K562 (cell line): ENCODE data around the gene TRAPPC2B. TPM values are rescaled to one million over a fixed set of nuclear protein-coding genes. Genes with fewer than 3 reads are reported as not detected.
A peak's percentile ranks its signal among the peaks of the same experiment; 100 is the strongest.

Source experiments
- ATAC-seq: fragments of 200-7000 bp; cut with Tn5 transposase; 3 replicates; pipeline ENCODE4 v1.9.1; 2020; ENCODE audit warnings: moderate library complexity
- BruUV-seq: library from RNA; stranded (reverse); fragments of 400-500 nt; replicated peaks from 2 replicates; lab custom pipeline; 2021; lab: Mats Ljungman, UMichigan
- CTCF ChIA-PET: fragments of 300-600 bp; formaldehyde crosslinking; extraction: SDS; loops from one replicate; lab custom pipeline; 2021; ENCODE audit warnings: low intra/inter-chr PET ratio; lab: Yijun Ruan, JAX
- POLR2A ChIA-PET: fragments of 300-600, 350-650 bp; sonication (Branson Sonifier 250); formaldehyde crosslinking; extraction: SDS; loops from one replicate; lab custom pipeline; 2021; ENCODE audit warnings: antibody characterized with exemption, inconsistent platforms; lab: Yijun Ruan, JAX
- DNase-seq, 4 experiments: peaks; one replicate each; pipeline versions ENCODE4 v3.0.0 to v3.0.0-alpha.2; 2011 to 2018; ENCODE audit warnings: low spot score in 3 of 4, mixed read lengths in 3 of 4; ENCODE audit errors: extremely low read depth in 1 of 4
- FAIRE-seq: peaks from 2 replicates; lab custom pipeline; 2011; peaks lifted over from hg19 to GRCh38; lab: Jason Lieb, UNC
- H2AFZ ChIP-seq: 2 replicates; pipeline ENCODE4 v1.6.0; 2011; ENCODE audit warnings: low read depth, low read length, control low read depth, inconsistent platforms
- H3K27ac ChIP-seq: fragments of 200-600 bp; 3 replicates; pipeline ENCODE4 v1.8.0; 2011; ENCODE audit warnings: low read depth, mild to moderate bottlenecking, control low read depth, inconsistent platforms, low read length, moderate library complexity, mixed read lengths; ENCODE audit errors: extremely low read depth
- H3K27me3 ChIP-seq, 2 experiments: fragments of 300-600 bp in 1 of 2; 2 replicates in 1 of 2; 3 replicates in 1 of 2; pipeline versions ENCODE4 v1.6.0 to v1.8.0; 2011; ENCODE audit warnings: inconsistent platforms in 2 of 2, low read length in 2 of 2, mild to moderate bottlenecking in 1 of 2, mixed read lengths in 1 of 2, moderate library complexity in 1 of 2; ENCODE audit not compliant: control insufficient read depth in 2 of 2, insufficient read depth in 2 of 2
- H3K36me3 ChIP-seq: fragments of 300-600 bp; 3 replicates; pipeline ENCODE4 v1.8.0; 2011; ENCODE audit warnings: mild to moderate bottlenecking, low read length, inconsistent platforms; ENCODE audit not compliant: control insufficient read depth, insufficient read depth
- H3K4me1 ChIP-seq, 2 experiments: fragments of 200-600 bp in 1 of 2; replicated peaks in 1 of 2; 2 replicates in 1 of 2; 3 replicates in 1 of 2; pipeline versions ENCODE4 v1.5.1 to v1.8.0; 2011; ENCODE audit warnings: inconsistent platforms in 2 of 2, low read length in 2 of 2, mild to moderate bottlenecking in 1 of 2, mixed read lengths in 1 of 2, moderate library complexity in 1 of 2; ENCODE audit not compliant: control insufficient read depth in 2 of 2, insufficient read depth in 2 of 2
- H3K4me2 ChIP-seq: 2 replicates; pipeline ENCODE4 v1.6.1; 2011; ENCODE audit warnings: low read length, control low read depth, inconsistent platforms, mixed read lengths; ENCODE audit not compliant: insufficient read depth
- H3K4me3 ChIP-seq: fragments of 200-600 bp; sonication (generic), shearing (Covaris generic); 2 replicates; pipeline ENCODE4 v1.5.1; 2016; ENCODE audit warnings: control low read depth, inconsistent platforms
- H3K79me2 ChIP-seq: fragments of 200-600 bp; 3 replicates; pipeline ENCODE4 v1.8.0; 2011; ENCODE audit warnings: low read length, inconsistent platforms; ENCODE audit not compliant: control insufficient read depth, insufficient read depth
- H3K9ac ChIP-seq, 2 experiments: 2 replicates each; pipeline versions ENCODE4 v1.6.0 to v1.6.1; 2011; ENCODE audit warnings: low read depth in 2 of 2, low read length in 2 of 2, control low read depth in 1 of 2, inconsistent platforms in 1 of 2, mild to moderate bottlenecking in 1 of 2, mixed read lengths in 1 of 2; ENCODE audit not compliant: insufficient read depth in 1 of 2
- H3K9me1 ChIP-seq: one replicate; pipeline ENCODE4 v1.6.0; 2011; ENCODE audit warnings: inconsistent platforms, mild to moderate bottlenecking, low read length, moderate library complexity; ENCODE audit not compliant: control insufficient read depth, insufficient read depth
- H3K9me3 ChIP-seq: replicated peaks from 2 replicates; pipeline ENCODE4 v1.5.1; 2011; ENCODE audit warnings: low read depth, low read length, inconsistent platforms; ENCODE audit not compliant: control insufficient read depth, insufficient read depth
- H4K20me1 ChIP-seq: replicated peaks from 2 replicates; pipeline ENCODE4 v1.6.1; 2011; ENCODE audit warnings: low read length, inconsistent platforms, mixed read lengths; ENCODE audit not compliant: control insufficient read depth, insufficient read depth
- NFIC ChIP-seq: fragments of 450-650 bp; IDR thresholded peaks from 2 replicates; pipeline ENCODE4 v1.6.1; 2017; ENCODE audit warnings: mild to moderate bottlenecking, inconsistent platforms
- RFX7 ChIP-seq: fragments of 250-450 bp; sonication (Bioruptor Pico); IDR thresholded peaks from 2 replicates; pipeline ENCODE4 v1.5.1; 2021; ENCODE audit warnings: mild to moderate bottlenecking
- ZBTB40 ChIP-seq, 2 experiments: fragments of 450-650 bp in 1 of 2; sonication (generic) in 1 of 2; formaldehyde crosslinking in 1 of 2; IDR thresholded peaks; 2 replicates each; pipeline versions ENCODE4 v1.7.1 to v1.9.0; 2016 to 2022; ENCODE audit warnings: inconsistent platforms in 1 of 2, mild to moderate bottlenecking in 1 of 2, missing genetic modification reagents in 1 of 2
- ZNF23 ChIP-seq: fragments of 250-450 bp; sonication (Bioruptor Pico); IDR thresholded peaks from 2 replicates; pipeline ENCODE4 v1.4.0; 2020; ENCODE audit warnings: mild to moderate bottlenecking
- WGBS: fragments of 100-300 bp; shearing (Covaris generic); methylation state at CpG from one replicate; pipeline ENCODE4 v1.1.6; 2016; ENCODE audit warnings: low coverage, mixed read lengths; ENCODE audit not compliant: insufficient coverage; ENCODE audit errors: missing lambda C conversion rate; 5-methylcytosine and 5-hydroxymethylcytosine counted together
- in situ Hi-C: fragments of 300-500 bp; cut with MboI; formaldehyde crosslinking; loops from 4 replicates; pipeline ENCODE4 v1.15.0; 2018; ENCODE audit warnings: inconsistent platforms, mixed read lengths
- intact Hi-C: fragments of 100-400 bp; cut with micrococcal nuclease; formaldehyde crosslinking; loops from 2 replicates; pipeline ENCODE4 v1.14.2; 2022
- polyA plus RNA-seq, 8 experiments: library from polyadenylated mRNA; depleted of rRNA in 4 of 8; stranded (reverse) in 5 of 8; unstranded in 3 of 8; fragments of >200 nt; fragmentation: Nextera tagmentation in 2 of 8; fragmentation: Illumina TruSeq in 1 of 8; extraction: Ambion mirVana in 2 of 8; extraction: Trizol in 1 of 8; gene quantifications; 2 replicates each; pipeline versions ENCODE4 v1.2.1 to v1.2.3, GENCODE V29; 2011 to 2014; ENCODE audit warnings: inconsistent platforms in 1 of 8, missing spikeins in 1 of 8
- total RNA-seq, 7 experiments: library from RNA; depleted of rRNA in 6 of 7; stranded (reverse); fragments of >200 nt in 6 of 7; fragmentation: Illumina TruSeq in 2 of 7; extraction: Trizol in 2 of 7; gene quantifications; 2 replicates each; pipeline versions ENCODE4 v1.2.1 to v1.2.3, GENCODE V29; 2011 to 2021; ENCODE audit warnings: low replicate concordance in 1 of 7

TRAPPC2B gene
- total and polyA plus RNA-seq, 9 of the 15 experiments (the other 6 are each of a cell fraction or from before 2014, with no cell fraction given): 2.2 to 20.4 (median 4.6) TPM

GRCh38 chr19:57321116-57321515, 42.2 kb upstream of the TRAPPC2B start:
- TF ChIP-seq RFX7 (no peak), NFIC (peak; percentile 57), ZBTB40 (IDR thresholded peaks at IDR 0.05) (no peak), ZBTB40 (CRISPR knock-in tag; IDR thresholded peaks at IDR 0.05) (no peak), ZNF23 (CRISPR knock-in tag) (no peak)
- TF ChIP-seq, all 486 proteins: peak for 1
- intact Hi-C loops: no loop called here
- Histone ChIP-seq H2AFZ (peak overlapping the region; percentile 83), H3K4me2 (peak overlapping the region; percentile 96), H3K27ac (peak overlapping the region; percentile 86; the same call in 2 of the 3 replicates), H3K4me3 (peak overlapping the region; percentile 82), H3K27me3 (peaks cover under 1 to 4% of the 10 kb centered on the region in 2 experiments; a peak in 2 of 5 replicates), H3K9me3 (no peaks in the 10 kb centered on the region), H3K36me3 (peaks cover 24% of the 10 kb centered on the region; the same call in 2 of the 3 replicates), H4K20me1 (no peaks in the 10 kb centered on the region), H3K79me2 (peaks cover 24% of the 10 kb centered on the region), H3K9me1 (no peaks in the 10 kb centered on the region), H3K9ac (peak overlapping the region; percentile 79 to 92), H3K4me1 (peaks cover 9 to 11% of the 10 kb centered on the region in 2 experiments; a peak in 4 of 5 replicates)
- DNase-seq (peak in 1 of 4 experiments; percentile 17), ATAC-seq (peak; percentile 3; the same call in 2 of the 3 replicates), FAIRE-seq (no peak)
- 36% methylated on average over 7 of the region's 8 CpGs for WGBS
- CTCF ChIA-PET: no interaction called here
- in situ Hi-C loops: no loop called here
- POLR2A ChIA-PET: interaction anchor here (0.6 to 1.2 kb wide), 3 partner anchors 11 to 325 kb away, joined by 3 to 4 read pairs (median 3); partner anchors contain the start of gene ZNF264
- BruUV-seq: no TSS peak
